SU-DHL-6 (cell line): ENCODE data around the gene ADCY7.

Experiments
- EZH2phosphoT487 ChIP-seq: fragments of 200-600 bp; sonication (generic), shearing (Covaris generic); conservative IDR thresholded peaks from 2 replicates; pipeline ENCODE4 v1.6.1; 2018; ENCODE audit warnings: mild to moderate bottlenecking, antibody characterized with exemption, low read length, moderate library complexity, mixed read lengths
- TF ChIP-seq, protein P1 (sequence below): fragments of 200-600 bp; sonication (generic); IDR thresholded peaks from one replicate; pipeline ENCODE4 v1.5.1; 2017; ENCODE audit warnings: antibody characterized with exemption, mild to moderate bottlenecking, low read length, moderate library complexity; ENCODE audit not compliant: insufficient read depth, poor library complexity, severe bottlenecking

DNA sequence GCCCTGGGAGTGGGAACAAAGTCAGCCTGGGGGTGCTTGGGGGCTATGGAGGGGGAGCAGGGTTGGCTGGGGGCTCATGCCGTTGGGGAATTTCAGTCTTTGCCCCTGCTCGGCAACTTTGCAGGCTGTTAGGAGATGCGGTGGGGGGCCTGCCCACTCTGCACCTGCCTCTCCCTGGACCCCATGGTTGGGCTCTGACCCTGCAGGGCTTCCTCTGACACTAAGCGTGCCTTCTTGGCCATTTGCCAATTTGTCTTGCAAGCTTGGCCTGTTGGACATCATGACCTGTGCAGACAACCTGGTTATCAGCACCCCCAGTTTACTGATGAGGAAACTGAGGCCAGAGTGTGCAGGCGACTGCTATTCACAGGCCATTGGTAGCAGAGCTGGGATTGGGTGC, 14.6 kb downstream of the ADCY7 start:
- TF ChIP-seq, protein P1, sequence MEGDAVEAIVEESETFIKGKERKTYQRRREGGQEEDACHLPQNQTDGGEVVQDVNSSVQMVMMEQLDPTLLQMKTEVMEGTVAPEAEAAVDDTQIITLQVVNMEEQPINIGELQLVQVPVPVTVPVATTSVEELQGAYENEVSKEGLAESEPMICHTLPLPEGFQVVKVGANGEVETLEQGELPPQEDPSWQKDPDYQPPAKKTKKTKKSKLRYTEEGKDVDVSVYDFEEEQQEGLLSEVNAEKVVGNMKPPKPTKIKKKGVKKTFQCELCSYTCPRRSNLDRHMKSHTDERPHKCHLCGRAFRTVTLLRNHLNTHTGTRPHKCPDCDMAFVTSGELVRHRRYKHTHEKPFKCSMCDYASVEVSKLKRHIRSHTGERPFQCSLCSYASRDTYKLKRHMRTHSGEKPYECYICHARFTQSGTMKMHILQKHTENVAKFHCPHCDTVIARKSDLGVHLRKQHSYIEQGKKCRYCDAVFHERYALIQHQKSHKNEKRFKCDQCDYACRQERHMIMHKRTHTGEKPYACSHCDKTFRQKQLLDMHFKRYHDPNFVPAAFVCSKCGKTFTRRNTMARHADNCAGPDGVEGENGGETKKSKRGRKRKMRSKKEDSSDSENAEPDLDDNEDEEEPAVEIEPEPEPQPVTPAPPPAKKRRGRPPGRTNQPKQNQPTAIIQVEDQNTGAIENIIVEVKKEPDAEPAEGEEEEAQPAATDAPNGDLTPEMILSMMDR, result no peak
- TF ChIP-seq EZH2phosphoT487, result no peak
